Lung (tissue), 12 donors: ENCODE data around the gene IGFN1. TPM values are rescaled to one million over a fixed set of nuclear protein-coding genes. Genes with fewer than 3 reads are reported as not detected.

Experiments used
- ATAC-seq: fragments of 200-7000 bp; cut with Tn5 transposase; one replicate; pipeline ENCODE4 v1.9.1; 2020; ENCODE audit warnings: moderate number of reproducible peaks; ENCODE audit not compliant: insufficient read depth, low FRiP score
- DNase-seq, 3 donors: peaks; one replicate each; pipeline ENCODE4 v3.0.0-alpha.2; 2013 to 2017
- H3K27ac ChIP-seq, 2 donors: one replicate each; pipeline ENCODE4 v1.5.1; 2013; ENCODE audit warnings: mild to moderate bottlenecking in 2 of 2, moderate library complexity in 2 of 2, control low read depth in 1 of 2, inconsistent platforms in 1 of 2, low read depth in 1 of 2, low read length in 1 of 2
- H3K27me3 ChIP-seq, 3 donors: one replicate each; pipeline ENCODE4 v1.5.1; 2013; ENCODE audit warnings: low read length in 2 of 3; ENCODE audit not compliant: control insufficient read depth in 3 of 3, insufficient read depth in 3 of 3
- H3K36me3 ChIP-seq, 4 donors: one replicate each; pipeline ENCODE4 v1.5.1; 2013; ENCODE audit warnings: low read length in 4 of 4, mild to moderate bottlenecking in 1 of 4, moderate library complexity in 1 of 4; ENCODE audit not compliant: control insufficient read depth in 4 of 4, insufficient read depth in 4 of 4
- H3K4me1 ChIP-seq, 5 donors: one replicate each; pipeline ENCODE4 v1.5.1; 2013; ENCODE audit warnings: low read length in 5 of 5, mild to moderate bottlenecking in 2 of 5, moderate library complexity in 1 of 5; ENCODE audit not compliant: control insufficient read depth in 5 of 5, insufficient read depth in 5 of 5
- H3K4me3 ChIP-seq: one replicate; pipeline ENCODE4 v1.5.1; 2013; ENCODE audit warnings: mild to moderate bottlenecking, control low read depth, moderate library complexity
- H3K9ac ChIP-seq, 2 donors: one replicate each; pipeline ENCODE4 v1.5.1; 2013; ENCODE audit warnings: low read length in 2 of 2, control low read depth in 1 of 2; ENCODE audit not compliant: insufficient read depth in 1 of 2
- H3K9me3 ChIP-seq, 4 donors: one replicate each; pipeline ENCODE4 v1.5.1; 2013; ENCODE audit warnings: low read length in 3 of 4, mild to moderate bottlenecking in 1 of 4, moderate library complexity in 1 of 4; ENCODE audit not compliant: control insufficient read depth in 4 of 4, insufficient read depth in 3 of 4
- WGBS, 2 donors: extraction: QIAGEN DNeasy Blood & Tissue Kit; methylation state at CpG; one replicate each; pipeline ENCODE4 v1.1.7; 2013; 5-methylcytosine and 5-hydroxymethylcytosine counted together
- polyA plus RNA-seq, 2 donors: library from polyadenylated mRNA; stranded (reverse); fragments of 200-250 nt; gene quantifications; one replicate each; pipeline ENCODE4 v1.2.1, GENCODE V29; 2013
- total RNA-seq, 2 donors: library from RNA; depleted of rRNA in 1 of 2; stranded (reverse); fragments of >200 nt in 1 of 2; gene quantifications; one replicate each; pipeline ENCODE4 v1.2.1, GENCODE V29; 2014 to 2021
- TF ChIP-seq, protein P1 (sequence below): IDR thresholded peaks from 2 replicates; pipeline ENCODE4 v1.5.1; 2012; ENCODE audit warnings: mild to moderate bottlenecking; ENCODE audit errors: control extremely low read depth, extremely low read depth
- donor health status: control.
- donor health status: control.
- donor health status: Bipolar disorder and iron deficiency.
- donor health status: healthy.
- donor health status: DM: yes; HTN: yes; CAD: no.

The IGFN1 gene
- total and polyA plus RNA-seq, 4 donors, result 0.25 to 3.6 (median 1.5) TPM

DNA sequence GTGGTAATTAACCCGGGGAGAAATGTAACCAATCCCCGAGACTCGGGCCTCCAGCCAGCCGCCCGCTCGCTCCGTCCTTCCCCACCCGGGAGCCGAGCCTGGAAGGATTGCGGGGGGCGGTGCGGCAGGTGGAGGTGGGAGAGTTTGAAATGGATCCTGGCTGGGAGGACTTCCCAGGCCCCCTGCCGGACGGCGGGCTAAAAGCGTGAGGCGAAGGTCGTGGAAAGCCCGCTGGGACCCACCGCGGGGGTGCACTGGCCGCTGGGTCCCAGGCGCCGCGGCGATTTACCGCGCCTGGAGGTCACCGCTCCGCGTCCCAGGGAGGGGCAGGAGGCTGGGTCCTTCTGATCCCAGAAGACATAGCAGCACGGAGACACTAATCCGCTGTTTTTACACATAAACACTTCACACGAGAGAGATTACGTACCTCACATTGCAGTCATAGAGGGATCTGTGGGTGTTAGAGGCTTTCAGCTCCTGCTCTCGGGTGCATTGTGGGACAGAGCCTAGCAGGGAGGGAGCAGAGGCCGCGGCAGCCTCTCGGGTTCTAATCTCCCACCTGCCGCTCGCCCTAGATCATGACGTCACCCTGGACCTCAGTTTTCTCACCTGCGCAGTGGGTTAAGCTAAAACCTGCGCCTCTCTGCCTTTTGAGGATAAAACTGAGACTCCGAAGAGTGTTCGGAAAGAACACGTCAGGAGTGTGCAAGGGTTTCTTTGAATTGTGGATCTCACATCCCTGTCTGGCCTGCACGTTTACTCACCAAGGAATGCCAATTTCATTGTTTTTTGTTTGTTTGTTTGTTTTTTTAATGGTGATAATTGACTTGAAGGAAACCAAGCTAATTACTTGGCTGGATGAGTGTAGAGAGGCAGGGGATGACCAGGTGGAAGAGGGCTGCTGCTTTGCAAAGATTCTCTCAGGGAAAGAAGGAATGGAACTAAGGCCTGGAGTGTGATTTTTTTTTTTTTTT, 19.3 kb upstream of the IGFN1 start:
- Histone ChIP-seq H3K36me3 (no peaks in the 10 kb centered on the region), H3K27me3 (no peaks in the 10 kb centered on the region), H3K4me3 (peak overlapping the region; percentile 55), H3K4me1 (peaks cover 0 to 8% (median 0%) of the 10 kb centered on the region in 5 donors), H3K9ac (peak overlapping the region; percentile 78 to 95), H3K27ac (peak overlapping the region; percentile 80 to 95), H3K9me3 (no peaks in the 10 kb centered on the region)
- DNase-seq, result peak in 2 of 3 donors; percentile 65 to 68
- TF ChIP-seq, protein P1, sequence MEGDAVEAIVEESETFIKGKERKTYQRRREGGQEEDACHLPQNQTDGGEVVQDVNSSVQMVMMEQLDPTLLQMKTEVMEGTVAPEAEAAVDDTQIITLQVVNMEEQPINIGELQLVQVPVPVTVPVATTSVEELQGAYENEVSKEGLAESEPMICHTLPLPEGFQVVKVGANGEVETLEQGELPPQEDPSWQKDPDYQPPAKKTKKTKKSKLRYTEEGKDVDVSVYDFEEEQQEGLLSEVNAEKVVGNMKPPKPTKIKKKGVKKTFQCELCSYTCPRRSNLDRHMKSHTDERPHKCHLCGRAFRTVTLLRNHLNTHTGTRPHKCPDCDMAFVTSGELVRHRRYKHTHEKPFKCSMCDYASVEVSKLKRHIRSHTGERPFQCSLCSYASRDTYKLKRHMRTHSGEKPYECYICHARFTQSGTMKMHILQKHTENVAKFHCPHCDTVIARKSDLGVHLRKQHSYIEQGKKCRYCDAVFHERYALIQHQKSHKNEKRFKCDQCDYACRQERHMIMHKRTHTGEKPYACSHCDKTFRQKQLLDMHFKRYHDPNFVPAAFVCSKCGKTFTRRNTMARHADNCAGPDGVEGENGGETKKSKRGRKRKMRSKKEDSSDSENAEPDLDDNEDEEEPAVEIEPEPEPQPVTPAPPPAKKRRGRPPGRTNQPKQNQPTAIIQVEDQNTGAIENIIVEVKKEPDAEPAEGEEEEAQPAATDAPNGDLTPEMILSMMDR, result no peak
- 8 to 12% methylated on average over 47 to 48 of the region's 48 CpGs for WGBS, 2 donors
- peak; percentile 51 for ATAC-seq

DNA sequence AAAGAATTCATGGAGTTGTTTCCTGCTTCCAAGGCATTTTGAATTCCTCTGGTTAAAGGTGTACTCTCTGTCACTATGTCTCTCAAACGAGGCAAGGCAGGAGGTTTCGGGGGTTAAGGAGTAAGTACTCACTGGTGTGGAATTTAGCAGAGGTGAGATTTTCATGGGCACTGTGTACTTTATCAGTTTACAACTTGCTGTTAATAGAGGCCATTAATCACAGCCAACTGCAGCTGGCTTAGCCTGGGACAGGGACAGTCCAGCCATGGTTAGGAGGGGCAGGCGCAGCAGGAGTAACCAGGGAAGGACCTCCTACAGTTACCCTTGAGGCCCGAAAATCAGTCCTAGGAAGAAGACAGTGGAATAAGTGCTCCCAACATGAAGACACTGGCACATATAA, 18.3 kb upstream of the IGFN1 start:
- H3K27me3 ChIP-seq, result no peaks in the 10 kb centered on the region
- WGBS, 2 donors, result 87 to 89% methylated on average over 4 of the region's 4 CpGs
- H3K4me1 ChIP-seq, result peaks cover 0 to 8% (median 0%) of the 10 kb centered on the region in 5 donors
- H3K27ac ChIP-seq, result peak overlapping the region in 1 of 2 donors; percentile 33
- no peaks in the 10 kb centered on the region for H3K9me3 ChIP-seq
- DNase-seq (no peak), ATAC-seq (no peak)
- H3K9ac ChIP-seq, result no peak overlapping the region
- H3K36me3 ChIP-seq, result no peaks in the 10 kb centered on the region
- no peak overlapping the region for H3K4me3 ChIP-seq
- TF ChIP-seq, protein P1, result no peak

DNA sequence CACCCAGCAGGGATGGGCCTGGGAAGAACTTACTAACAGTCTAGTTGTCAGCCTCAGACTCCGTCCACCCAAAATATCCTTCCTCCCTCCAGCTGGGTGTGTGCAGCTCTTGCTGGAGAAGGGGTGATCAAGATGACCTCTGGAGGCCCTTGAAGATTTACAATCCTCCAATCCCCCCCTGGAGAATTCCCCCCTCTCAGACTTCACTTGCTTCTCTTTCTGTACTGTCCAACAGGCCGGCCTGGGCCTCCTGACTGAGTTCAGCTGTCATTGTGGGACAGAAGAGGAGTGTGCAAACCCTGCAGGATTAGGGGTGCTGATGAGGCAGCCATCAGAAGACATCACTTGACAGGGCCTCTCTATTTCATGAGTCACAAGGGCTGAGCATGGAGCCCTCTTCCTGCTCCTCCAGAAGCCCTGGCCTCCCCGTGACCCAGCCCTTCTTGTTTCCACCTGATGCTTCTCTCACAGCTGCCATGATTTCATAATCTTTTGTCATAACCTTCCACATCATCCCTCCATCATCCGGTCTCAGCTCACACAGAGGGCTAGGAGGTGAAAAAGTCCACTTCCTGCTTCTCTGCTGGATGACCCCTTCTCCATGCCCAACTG, 17.5 kb upstream of the IGFN1 start:
- Histone ChIP-seq H3K9me3 (no peaks in the 10 kb centered on the region), H3K27me3 (no peaks in the 10 kb centered on the region), H3K9ac (no peak overlapping the region), H3K27ac (no peak overlapping the region), H3K36me3 (no peaks in the 10 kb centered on the region), H3K4me1 (peaks cover 0 to 8% (median 0%) of the 10 kb centered on the region in 5 donors), H3K4me3 (no peak overlapping the region)
- ATAC-seq (no peak), DNase-seq (no peak)
- WGBS, 2 donors, result 73 to 93% methylated on average over 4 of the region's 4 CpGs
- TF ChIP-seq, protein P1, result no peak
